GM18505 (cell line): ENCODE measurements around the gene LIPT1.
"Not testable (repeated sequence)": the region's sequence is repeated elsewhere in the genome, so short reads cannot be mapped to it uniquely, and the experiment has no call there.

Experiments used
- ATAC-seq: cut with Tn5 transposase; IDR thresholded peaks from one replicate; pipeline ENCODE4 v1.9.1; 2021; ENCODE audit not compliant: unreplicated experiment
- POLR2A ChIP-seq: IDR thresholded peaks from 4 replicates; pipeline ENCODE4 v1.6.1; 2011; ENCODE audit warnings: borderline replicate concordance; ENCODE audit not compliant: insufficient read depth, insufficient read length; ENCODE audit errors: extremely low read depth

The LIPT1 gene

DNA sequence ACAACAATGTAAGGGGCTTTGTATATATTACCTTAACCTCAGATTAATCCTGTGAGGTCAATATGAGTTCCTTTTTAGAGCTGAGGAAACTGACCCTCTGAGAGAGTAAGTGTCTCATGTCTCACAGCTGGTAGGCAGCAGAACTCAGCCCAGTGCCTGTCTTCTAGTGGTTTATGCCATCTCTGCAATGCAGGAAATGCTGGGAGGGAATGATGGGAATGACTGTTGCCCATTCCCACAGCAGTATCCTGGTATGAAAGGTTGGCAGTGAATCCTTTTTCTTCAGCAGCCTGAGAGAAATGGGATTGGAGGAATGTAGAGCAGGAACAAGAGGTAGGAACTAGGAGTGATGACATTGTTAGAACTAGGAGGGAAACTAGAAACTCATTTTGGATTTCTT is 32.2 kb downstream of the LIPT1 start:
- ATAC-seq: no peak

DNA sequence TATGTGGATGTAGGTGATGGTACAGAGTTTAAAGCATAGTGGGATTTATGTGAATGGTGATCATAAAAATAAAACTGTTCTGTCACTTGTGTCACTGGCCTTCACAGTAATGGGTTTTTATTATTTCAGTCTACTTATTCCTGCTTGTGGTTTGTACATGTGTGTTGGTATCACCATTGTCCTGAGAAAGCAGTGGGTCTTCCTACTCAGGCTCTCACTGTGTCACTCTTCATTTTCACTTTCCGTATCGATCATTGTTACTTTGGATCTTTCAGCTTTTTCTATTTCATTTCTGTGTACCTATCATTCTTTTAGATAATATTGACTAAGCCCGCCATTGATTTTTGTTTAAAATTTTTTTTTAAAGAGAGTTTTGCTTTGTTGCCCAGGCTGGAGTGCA is 33.6 kb downstream of the LIPT1 start:
- no peak for TF ChIP-seq POLR2A
- ATAC-seq: no peak

More for the DNA sequence above, 32.2 kb downstream of the LIPT1 start:
- TF ChIP-seq POLR2A: no peak

DNA sequence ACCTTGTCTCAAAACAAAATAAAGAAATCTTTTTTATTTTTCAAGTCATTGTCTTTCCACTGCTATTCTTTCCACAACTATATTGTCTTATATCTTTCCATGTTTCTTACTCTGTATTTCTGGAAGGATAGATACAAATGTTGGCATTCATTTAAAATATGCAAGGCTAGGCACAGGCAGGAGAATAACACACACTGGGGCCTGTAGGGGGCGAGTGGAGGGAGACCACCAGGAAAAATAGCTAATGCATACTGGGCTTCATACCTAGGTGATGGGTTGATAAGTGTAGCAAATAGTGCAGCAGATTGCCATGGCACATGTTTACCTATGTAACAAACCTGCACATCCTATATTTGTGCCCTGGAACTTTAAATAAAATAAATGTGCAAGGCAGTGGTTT is 35.8 kb downstream of the LIPT1 start:
- no peak for TF ChIP-seq POLR2A
- ATAC-seq: no peak

DNA sequence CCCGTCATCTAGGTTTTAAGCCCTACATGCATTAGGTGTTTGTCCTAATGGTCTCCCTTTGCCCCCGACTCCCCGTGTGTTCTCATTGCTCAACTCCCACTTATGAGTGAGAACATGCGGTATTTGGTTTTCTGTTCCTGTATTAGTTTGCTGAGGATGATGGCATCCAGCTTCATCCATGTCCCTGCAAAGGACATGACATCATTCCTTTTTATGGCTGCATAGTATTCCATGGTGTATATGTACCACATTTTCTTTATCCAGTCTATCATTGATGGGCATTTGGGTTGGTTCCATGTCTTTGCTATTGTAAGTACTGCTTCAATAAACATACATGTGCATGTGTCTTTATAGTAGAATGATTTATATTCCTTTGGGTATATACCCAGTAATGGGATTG is 37.6 kb downstream of the LIPT1 start:
- not testable (repeated sequence) for ATAC-seq

DNA sequence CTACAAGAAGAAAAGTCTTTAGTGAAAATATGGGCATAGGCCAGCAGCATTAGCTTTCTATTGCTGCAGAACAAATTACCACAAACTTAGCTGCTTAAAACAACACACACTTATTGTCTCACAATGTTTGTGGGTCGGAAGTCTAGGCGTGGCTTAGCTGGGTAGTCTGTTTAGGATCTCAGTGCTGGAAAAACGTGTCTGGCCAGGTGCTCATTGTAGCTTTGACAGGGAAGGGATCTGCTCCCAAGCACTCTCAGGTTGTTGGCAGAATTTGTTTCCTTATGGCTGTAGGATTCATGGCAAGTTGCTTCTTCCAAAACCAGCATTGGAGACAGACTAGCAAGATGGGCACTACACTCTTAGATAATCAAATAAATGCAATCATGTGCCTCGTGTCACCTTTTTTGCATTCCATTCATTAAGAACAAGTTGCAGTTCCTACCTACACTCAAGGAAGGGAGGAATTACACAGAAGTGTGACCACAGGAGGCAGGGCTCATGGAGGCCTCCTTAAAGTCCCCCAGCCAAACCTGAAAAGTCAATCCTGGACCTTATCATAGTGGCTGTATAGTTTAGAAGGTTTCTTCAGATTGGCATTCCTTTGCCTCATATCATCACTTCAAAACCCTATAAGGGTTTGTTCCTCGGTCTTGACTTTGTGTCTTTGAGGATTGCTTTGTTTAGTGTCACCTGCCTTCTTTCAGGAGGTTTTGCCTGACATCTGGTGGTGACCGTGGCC is 43.5 kb downstream of the LIPT1 start:
- ATAC-seq: no peak
- TF ChIP-seq POLR2A: no peak

DNA sequence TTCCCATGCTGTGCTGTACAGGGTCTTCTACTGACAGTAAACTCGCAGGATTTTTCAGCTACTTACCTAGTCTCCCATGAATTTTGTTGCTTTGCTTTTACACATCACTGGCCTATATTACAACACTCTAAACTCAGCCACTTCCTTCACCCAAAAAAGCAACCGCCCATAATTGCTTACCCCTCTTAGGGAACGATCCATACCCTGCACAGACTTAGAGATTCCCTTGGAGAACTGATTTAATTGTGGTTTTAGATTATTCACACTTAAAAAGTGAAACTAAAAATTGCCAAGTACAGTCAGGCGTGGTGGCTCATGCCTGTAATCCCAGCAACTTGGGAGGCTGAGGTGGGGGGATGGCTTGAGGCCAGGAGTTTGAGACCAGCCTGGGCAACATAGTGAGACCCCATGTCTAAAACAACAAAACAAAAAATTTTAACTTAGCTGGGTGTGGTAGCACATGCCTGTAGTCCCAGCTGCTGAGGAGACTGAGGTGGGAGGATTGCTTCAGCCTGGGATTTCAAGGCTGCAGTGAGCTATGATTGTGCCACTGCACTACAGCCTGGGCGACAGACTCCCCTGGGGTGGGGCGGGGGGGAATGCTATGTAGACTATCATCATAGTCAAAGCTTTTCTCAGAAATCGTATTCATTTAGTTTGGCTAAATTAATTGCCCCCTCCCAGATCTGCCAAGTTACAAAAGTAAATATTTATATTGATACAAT is 45.5 kb downstream of the LIPT1 start:
- ATAC-seq: no peak
- TF ChIP-seq POLR2A: no peak

DNA sequence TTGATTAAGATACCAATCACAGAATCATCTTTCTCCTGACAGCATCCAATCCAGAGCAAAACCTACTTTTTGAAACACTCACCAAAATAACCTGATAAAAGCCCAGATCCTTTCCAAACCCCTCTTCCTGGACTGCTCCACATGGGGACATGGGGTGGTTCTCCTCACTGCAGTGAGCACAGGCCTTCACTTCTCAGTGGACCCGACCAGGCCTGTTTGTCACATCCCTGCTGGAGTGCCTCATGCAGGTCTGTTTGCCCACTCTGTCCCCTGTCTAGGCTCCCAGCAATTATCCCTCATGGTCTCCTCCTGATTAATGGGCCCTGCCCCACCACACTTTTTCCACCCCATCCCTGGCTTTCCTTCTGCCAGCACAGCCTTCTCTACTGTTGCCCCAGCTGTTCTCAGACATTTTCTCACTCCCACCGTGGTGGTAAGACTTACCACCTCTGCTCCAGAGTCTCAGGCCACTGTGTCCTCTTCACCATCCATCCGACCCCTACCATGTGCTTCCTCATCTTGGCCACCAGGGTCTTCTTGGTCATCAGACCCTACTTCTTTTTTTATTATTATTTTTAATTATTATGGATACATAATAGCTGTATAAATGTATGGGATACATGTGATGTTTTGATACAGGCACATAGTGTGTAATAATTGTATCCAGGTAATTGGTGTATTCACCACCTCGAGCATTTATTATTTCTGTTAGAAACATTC is 47.4 kb downstream of the LIPT1 start:
- ATAC-seq: no peak
- TF ChIP-seq POLR2A: no peak

DNA sequence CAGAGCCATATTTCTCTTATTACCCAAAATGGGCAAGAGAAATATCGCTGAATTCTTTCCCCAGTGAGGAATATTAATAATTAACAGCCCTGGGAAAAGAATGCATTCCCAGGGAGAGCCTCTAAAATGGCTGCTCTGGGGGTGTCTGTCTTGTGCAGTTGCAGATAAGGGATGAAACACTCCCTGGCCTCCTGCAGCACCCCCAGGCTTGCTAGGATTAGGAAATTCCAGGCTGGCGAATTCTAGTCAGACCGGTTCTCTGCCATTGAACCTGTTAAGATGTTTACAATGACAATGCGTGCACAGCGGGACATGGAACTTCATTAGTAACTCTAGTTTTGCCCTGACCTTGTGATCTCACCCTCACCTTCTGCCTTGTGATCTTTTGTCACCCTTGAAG is 50.7 kb downstream of the LIPT1 start:
- ATAC-seq: no peak
- TF ChIP-seq POLR2A: no peak
